SK-N-SH (cell line): Measurements from ENCODE around the gene SAMD4A.

Source experiments
- EP300 ChIP-seq, 2 experiments: IDR thresholded peaks; 2 replicates each; pipeline versions ENCODE4 v1.4.0 to v1.6.1; 2012; ENCODE audit warnings: borderline replicate concordance in 1 of 2, low read depth in 1 of 2, low read length in 1 of 2
- NFIC ChIP-seq: IDR thresholded peaks from 2 replicates; pipeline ENCODE4 v1.4.0; 2012; ENCODE audit warnings: borderline replicate concordance
- POLR2AphosphoS5 ChIP-seq: IDR thresholded peaks from 2 replicates; pipeline ENCODE4 v1.6.1; 2012; ENCODE audit warnings: low read depth, low read length
- RFX5 ChIP-seq: IDR thresholded peaks from 2 replicates; pipeline ENCODE4 v1.6.1; 2012; ENCODE audit warnings: mild to moderate bottlenecking, improper control_type of control experiment, low read length
- TAF1 ChIP-seq: IDR thresholded peaks from 2 replicates; pipeline ENCODE4 v1.6.1; 2012; ENCODE audit warnings: low read depth, mild to moderate bottlenecking, low read length, moderate library complexity, borderline replicate concordance
- TCF12 ChIP-seq: IDR thresholded peaks from 2 replicates; pipeline ENCODE4 v1.4.0; 2012
- TF ChIP-seq, protein P1 (sequence below): fragments of 200-600 bp; sonication (generic); IDR thresholded peaks from 2 replicates; pipeline ENCODE4 v1.6.1; 2017; ENCODE audit warnings: antibody characterized with exemption, mild to moderate bottlenecking, moderate library complexity

- TF ChIP-seq, protein P1, sequence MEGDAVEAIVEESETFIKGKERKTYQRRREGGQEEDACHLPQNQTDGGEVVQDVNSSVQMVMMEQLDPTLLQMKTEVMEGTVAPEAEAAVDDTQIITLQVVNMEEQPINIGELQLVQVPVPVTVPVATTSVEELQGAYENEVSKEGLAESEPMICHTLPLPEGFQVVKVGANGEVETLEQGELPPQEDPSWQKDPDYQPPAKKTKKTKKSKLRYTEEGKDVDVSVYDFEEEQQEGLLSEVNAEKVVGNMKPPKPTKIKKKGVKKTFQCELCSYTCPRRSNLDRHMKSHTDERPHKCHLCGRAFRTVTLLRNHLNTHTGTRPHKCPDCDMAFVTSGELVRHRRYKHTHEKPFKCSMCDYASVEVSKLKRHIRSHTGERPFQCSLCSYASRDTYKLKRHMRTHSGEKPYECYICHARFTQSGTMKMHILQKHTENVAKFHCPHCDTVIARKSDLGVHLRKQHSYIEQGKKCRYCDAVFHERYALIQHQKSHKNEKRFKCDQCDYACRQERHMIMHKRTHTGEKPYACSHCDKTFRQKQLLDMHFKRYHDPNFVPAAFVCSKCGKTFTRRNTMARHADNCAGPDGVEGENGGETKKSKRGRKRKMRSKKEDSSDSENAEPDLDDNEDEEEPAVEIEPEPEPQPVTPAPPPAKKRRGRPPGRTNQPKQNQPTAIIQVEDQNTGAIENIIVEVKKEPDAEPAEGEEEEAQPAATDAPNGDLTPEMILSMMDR = no peak
- no peak for TF ChIP-seq POLR2AphosphoS5
- 0 out of 2 replicates have a peak, but pooled peaks have one; percentile 8 for TF ChIP-seq TCF12
- TF ChIP-seq EP300 (IDR thresholded peaks at IDR 0.05; ENCODE audit: borderline replicate concordance in 1 of 2, low read depth in 1 of 2, low read length in 1 of 2) = no peak
- TF ChIP-seq RFX5 = no peak
- no peak for TF ChIP-seq NFIC
- TF ChIP-seq TAF1 = no peak
Observed at GRCh38 chr14:54579621-54580020, 12.7 kb downstream of the SAMD4A start.
